PC-3 (cell line): Measurements from ENCODE around the gene RNMT.

Experiments
- CTCF ChIP-seq: fragments of 300-600 bp; sonication (generic); conservative IDR thresholded peaks from 2 replicates; pipeline ENCODE4 v1.5.1; 2017; ENCODE audit warnings: antibody characterized with exemption, low read depth, mild to moderate bottlenecking, low read length
- EZH2 ChIP-seq: fragments of 300-600 bp; sonication (generic); IDR thresholded peaks from one replicate; pipeline ENCODE4 v1.6.1; 2017; ENCODE audit warnings: antibody characterized with exemption, mild to moderate bottlenecking, low read length; ENCODE audit not compliant: unreplicated experiment
- EZH2phosphoT487 ChIP-seq: fragments of 300-600 bp; sonication (generic); IDR thresholded peaks from 2 replicates; pipeline ENCODE4 v1.6.1; 2018; ENCODE audit warnings: mild to moderate bottlenecking, antibody characterized with exemption, low read length, borderline replicate concordance

- TF ChIP-seq CTCF: no peak
- no peak for TF ChIP-seq EZH2phosphoT487
- TF ChIP-seq EZH2: no peak
Observed at GRCh38 chr18:13684546-13684945, 41.9 kb upstream of the RNMT start.
